A673 (cell line): ENCODE measurements around the gene IL19. TPM values are rescaled to one million over a fixed set of nuclear protein-coding genes. Genes with fewer than 3 reads are reported as not detected.

ENCODE experiments used
- BruUV-seq: library from RNA; stranded (reverse); fragments of 400-500 nt; replicated peaks from 2 replicates; lab custom pipeline; 2021; lab: Mats Ljungman, UMichigan
- CTCF ChIA-PET: fragments of 300-600 bp; sonication (Branson Sonifier 250); formaldehyde crosslinking; loops from one replicate; lab custom pipeline; 2022; ENCODE audit warnings: antibody characterized with exemption; lab: Charles Lee
- POLR2A ChIA-PET: fragments of 300-600 bp; sonication (Branson Sonifier 250); formaldehyde crosslinking; loops from one replicate; lab custom pipeline; 2022; ENCODE audit warnings: antibody characterized with exemption; ENCODE audit not compliant: low non-redundant PET; lab: Charles Lee
- DNase-seq: peaks from one replicate; pipeline ENCODE4 v3.0.0-alpha.2; 2015; ENCODE audit warnings: low spot score
- H3K27ac ChIP-seq: fragments of 200-600 bp; sonication (generic); 2 replicates; pipeline ENCODE4 v1.5.1; 2016; ENCODE audit warnings: mixed run types, low read depth, mild to moderate bottlenecking, mixed read lengths, antibody characterized with exemption, low read length; ENCODE audit not compliant: poor library complexity, severe bottlenecking
- H3K27me3 ChIP-seq: fragments of 200-600 bp; sonication (generic); replicated peaks from 2 replicates; pipeline ENCODE4 v1.6.1; 2017; ENCODE audit warnings: mixed run types, low read depth, mild to moderate bottlenecking, mixed read lengths, antibody characterized with exemption, low read length; ENCODE audit not compliant: insufficient read depth, poor library complexity
- H3K36me3 ChIP-seq: fragments of 200-600 bp; sonication (generic); 2 replicates; pipeline ENCODE4 v1.6.1; 2016; ENCODE audit warnings: mixed run types, mild to moderate bottlenecking, mixed read lengths, antibody characterized with exemption, low read length; ENCODE audit not compliant: insufficient read depth, poor library complexity, severe bottlenecking
- H3K4me1 ChIP-seq: fragments of 200-600 bp; sonication (generic); 2 replicates; pipeline ENCODE4 v1.6.1; 2017; ENCODE audit warnings: mixed run types, mild to moderate bottlenecking, mixed read lengths, antibody characterized with exemption, low read length; ENCODE audit not compliant: insufficient read depth, poor library complexity, severe bottlenecking
- H3K4me3 ChIP-seq: fragments of 200-600 bp; sonication (generic); 2 replicates; pipeline ENCODE4 v1.5.1; 2016; ENCODE audit warnings: low read depth, mixed run types, mild to moderate bottlenecking, mixed read lengths, low read length; ENCODE audit not compliant: poor library complexity, severe bottlenecking
- H3K9me3 ChIP-seq: fragments of 200-600 bp; sonication (generic); 2 replicates; pipeline ENCODE4 v1.6.1; 2016; ENCODE audit warnings: mixed run types, low read depth, mild to moderate bottlenecking, mixed read lengths, antibody characterized with exemption, low read length; ENCODE audit not compliant: poor library complexity, severe bottlenecking
- EZH2 ChIP-seq: fragments of 200-600 bp; sonication (generic); IDR thresholded peaks from 2 replicates; pipeline ENCODE4 v1.6.1; 2017; ENCODE audit warnings: borderline replicate concordance, low read depth, mild to moderate bottlenecking, mixed read lengths, antibody characterized with exemption, low read length; ENCODE audit not compliant: poor library complexity, severe bottlenecking
- intact Hi-C: fragments of 100-400 bp; cut with micrococcal nuclease; formaldehyde crosslinking; loops from one replicate; pipeline ENCODE4 v1.10.0; 2022; ENCODE audit not compliant: unreplicated experiment
- total RNA-seq: library from RNA; stranded (reverse); gene quantifications from 2 replicates; pipeline ENCODE4 v1.2.3, GENCODE V29; 2021
- TF ChIP-seq, protein P1 (sequence below): fragments of 300-800, 200-600 bp; sonication (generic); conservative IDR thresholded peaks from 2 replicates; pipeline ENCODE4 v1.5.1; 2017; ENCODE audit warnings: low read depth, mild to moderate bottlenecking, antibody characterized with exemption, low read length, moderate library complexity, mixed read lengths

Gene IL19
- total RNA-seq, 1 experiment from 2014 or later, result not detected

DNA sequence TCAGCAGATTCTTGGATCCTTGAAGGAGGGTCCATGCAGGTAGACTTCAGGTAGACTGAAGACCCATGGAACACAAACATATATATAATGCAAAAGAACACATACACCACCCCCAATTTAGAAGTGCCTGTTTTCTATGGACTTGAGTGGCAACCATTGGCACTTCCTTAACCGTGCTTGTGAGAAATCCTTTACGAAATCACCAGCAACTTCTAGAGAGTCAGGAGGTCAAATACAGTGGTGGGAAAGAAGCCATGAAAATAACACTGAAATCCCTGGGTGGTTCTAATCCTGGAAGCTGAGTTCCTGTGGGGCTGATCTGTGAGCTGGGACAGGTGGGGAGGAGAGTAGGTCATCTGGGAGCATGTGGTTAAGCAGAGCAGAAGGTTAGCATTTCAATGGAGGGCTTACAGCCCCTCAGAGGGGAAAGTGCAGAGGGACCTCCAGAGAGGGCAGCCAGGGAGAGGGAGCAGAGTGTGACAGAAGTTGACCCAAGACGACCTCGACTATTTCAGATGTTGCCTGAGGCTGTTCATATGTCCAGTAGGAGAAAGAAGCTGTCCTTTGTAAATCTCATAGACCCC lies 14.7 kb downstream of the IL19 start:
- no peak for DNase-seq
- intact Hi-C loops, result no loop called here

DNA sequence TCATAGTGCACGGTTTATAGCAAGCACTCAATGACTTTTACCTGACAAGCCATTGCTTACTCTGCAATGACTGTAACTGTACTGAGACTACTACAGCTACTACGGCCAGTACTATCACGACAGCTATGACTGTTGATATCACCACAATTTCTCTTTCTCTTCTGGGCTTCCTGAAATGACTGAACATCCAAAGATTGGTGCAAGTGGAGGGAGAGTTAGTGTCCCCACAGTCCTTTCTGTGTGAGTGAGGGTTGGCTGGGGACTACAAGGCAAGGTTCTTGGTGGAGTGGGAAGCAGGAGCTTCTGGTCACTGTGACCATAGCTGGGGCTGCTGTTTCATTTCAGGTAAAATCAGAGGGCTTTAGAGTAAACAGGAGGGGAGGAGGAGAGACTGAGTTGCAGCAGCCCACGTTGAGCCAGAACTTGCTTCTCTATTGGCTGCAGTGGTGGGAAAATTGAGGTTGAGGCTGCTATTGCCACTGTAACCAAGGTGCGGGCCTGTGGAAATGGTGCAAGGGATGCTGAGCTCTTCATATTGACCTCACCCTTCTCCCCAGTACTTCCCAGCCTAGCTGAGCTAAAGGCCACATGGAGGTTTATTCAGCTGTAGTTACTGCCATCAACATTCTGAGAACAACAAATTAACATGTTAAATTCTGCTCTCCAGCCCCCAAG lies 15.8 kb downstream of the IL19 start:
- H3K36me3 ChIP-seq, result no peaks in the 10 kb centered on the region
- ChIA-PET CTCF (no interaction called here), POLR2A (no interaction called here)
- BruUV-seq, result no TSS peak
- intact Hi-C loops, result no loop called here
- H3K9me3 ChIP-seq, result no peaks in the 10 kb centered on the region
- no peaks in the 10 kb centered on the region for H3K4me1 ChIP-seq
- no peak overlapping the region for H3K4me3 ChIP-seq
- TF ChIP-seq, protein P1, sequence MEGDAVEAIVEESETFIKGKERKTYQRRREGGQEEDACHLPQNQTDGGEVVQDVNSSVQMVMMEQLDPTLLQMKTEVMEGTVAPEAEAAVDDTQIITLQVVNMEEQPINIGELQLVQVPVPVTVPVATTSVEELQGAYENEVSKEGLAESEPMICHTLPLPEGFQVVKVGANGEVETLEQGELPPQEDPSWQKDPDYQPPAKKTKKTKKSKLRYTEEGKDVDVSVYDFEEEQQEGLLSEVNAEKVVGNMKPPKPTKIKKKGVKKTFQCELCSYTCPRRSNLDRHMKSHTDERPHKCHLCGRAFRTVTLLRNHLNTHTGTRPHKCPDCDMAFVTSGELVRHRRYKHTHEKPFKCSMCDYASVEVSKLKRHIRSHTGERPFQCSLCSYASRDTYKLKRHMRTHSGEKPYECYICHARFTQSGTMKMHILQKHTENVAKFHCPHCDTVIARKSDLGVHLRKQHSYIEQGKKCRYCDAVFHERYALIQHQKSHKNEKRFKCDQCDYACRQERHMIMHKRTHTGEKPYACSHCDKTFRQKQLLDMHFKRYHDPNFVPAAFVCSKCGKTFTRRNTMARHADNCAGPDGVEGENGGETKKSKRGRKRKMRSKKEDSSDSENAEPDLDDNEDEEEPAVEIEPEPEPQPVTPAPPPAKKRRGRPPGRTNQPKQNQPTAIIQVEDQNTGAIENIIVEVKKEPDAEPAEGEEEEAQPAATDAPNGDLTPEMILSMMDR, result no peak
- peaks cover 2% of the 10 kb centered on the region for H3K27me3 ChIP-seq
- no peak overlapping the region for H3K27ac ChIP-seq
- DNase-seq, result no peak

More for the DNA sequence above, 14.7 kb downstream of the IL19 start:
- H3K4me3 ChIP-seq, result no peak overlapping the region
- H3K27ac ChIP-seq, result no peak overlapping the region
- BruUV-seq, result no TSS peak
- no peaks in the 10 kb centered on the region for H3K9me3 ChIP-seq
- TF ChIP-seq, protein P1, result no peak
- no peaks in the 10 kb centered on the region for H3K36me3 ChIP-seq
- H3K27me3 ChIP-seq, result peaks cover 2% of the 10 kb centered on the region
- ChIA-PET POLR2A (no interaction called here), CTCF (no interaction called here)
- H3K4me1 ChIP-seq, result no peaks in the 10 kb centered on the region

DNA sequence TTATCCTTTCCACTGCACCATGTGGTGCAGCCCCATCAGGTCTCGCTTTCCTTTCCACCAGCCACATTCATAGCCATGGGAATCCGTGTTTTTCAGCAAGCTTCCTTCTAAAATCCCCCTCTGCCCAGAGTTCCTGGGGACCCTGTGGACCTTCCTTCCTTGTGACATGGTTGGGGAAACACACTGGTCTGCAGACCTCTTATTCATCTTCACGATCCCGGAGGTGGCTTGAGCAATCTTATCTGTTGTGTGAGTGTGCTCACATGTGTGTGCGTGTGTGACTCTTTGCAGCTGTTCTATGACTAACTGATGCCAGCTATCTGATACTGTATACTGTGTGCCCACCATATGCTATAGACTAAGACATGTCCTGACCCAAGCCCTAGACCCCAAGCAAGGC lies 17.3 kb downstream of the IL19 start:
- no TSS peak for BruUV-seq
- no peak for DNase-seq
- no peak overlapping the region for H3K4me3 ChIP-seq
- no peaks in the 10 kb centered on the region for H3K9me3 ChIP-seq
- TF ChIP-seq EZH2, result no peak
- TF ChIP-seq, protein P1, result no peak
- H3K27me3 ChIP-seq, result peaks cover 2% of the 10 kb centered on the region
- CTCF ChIA-PET, result no interaction called here
- POLR2A ChIA-PET, result no interaction called here
- intact Hi-C loops, result no loop called here
- H3K27ac ChIP-seq, result no peak overlapping the region
- no peaks in the 10 kb centered on the region for H3K36me3 ChIP-seq
- H3K4me1 ChIP-seq, result no peaks in the 10 kb centered on the region
